Right atrium auricular region (tissue), 2 donors: ENCODE results near the gene GPRC5C. TPM values are rescaled to one million over a fixed set of nuclear protein-coding genes. Genes with fewer than 3 reads are reported as not detected.

Source experiments
- DNase-seq: peaks from one replicate; pipeline ENCODE4 v3.0.0-alpha.2; 2019; ENCODE audit warnings: low spot score
- H3K27ac ChIP-seq, 2 donors: fragments of 200-600 bp; sonication (generic); 1 replicate in 1 of 2; 2 replicates in 1 of 2; pipeline ENCODE4 v1.5.1; 2016 to 2019
- H3K27me3 ChIP-seq, 2 donors: fragments of 200-600 bp; sonication (generic); one replicate each; pipeline versions ENCODE4 v1.5.1 to v1.6.0; 2017 to 2019
- H3K36me3 ChIP-seq: fragments of 200-600 bp; sonication (generic); one replicate; pipeline ENCODE4 v1.5.1; 2016
- H3K4me1 ChIP-seq, 2 donors: fragments of 200-600 bp; sonication (generic); one replicate each; pipeline versions ENCODE4 v1.5.1 to v1.6.0; 2017 to 2019
- H3K4me3 ChIP-seq, 2 donors: fragments of 200-600 bp; sonication (generic); 1 replicate in 1 of 2; 2 replicates in 1 of 2; pipeline ENCODE4 v1.5.1; 2017 to 2019; ENCODE audit warnings: mild to moderate bottlenecking in 1 of 2, moderate library complexity in 1 of 2
- H3K9me3 ChIP-seq, 2 donors: fragments of 200-600 bp; sonication (generic); one replicate each; pipeline ENCODE4 v1.5.1; 2019
- CTCF ChIP-seq, 2 donors: fragments of 200-600 bp; sonication (generic); IDR thresholded peaks; one replicate each; pipeline ENCODE4 v1.5.1; 2019; ENCODE audit warnings: antibody characterized with exemption in 2 of 2
- total RNA-seq, 2 donors: library from RNA; depleted of rRNA; stranded (reverse); fragments of >200 nt; gene quantifications; one replicate each; pipeline ENCODE4 v1.1.0, GENCODE V29; 2016

The GPRC5C gene
- total RNA-seq, result 10 to 100 TPM; 39.0 to 48.0 TPM

- H3K4me1 ChIP-seq, result peaks cover 0 to 60% of the 10 kb centered on the region in 2 donors
- no peak for TF ChIP-seq CTCF (IDR thresholded peaks at IDR 0.05)
These were observed at the start of gene GPRC5C for GRCh38 chr17:74431568-74432423. Gene GPRC5C, plus strand, starts transcription at chr17:74432088. Its CDS starts 7,689 bp downstream, at chr17:74439777.

GRCh38 chr17:74383141-74383540 is 48.7 kb upstream of the GPRC5C start:
- Histone ChIP-seq H3K4me3 (no peak overlapping the region), H3K27me3 (no peaks in the 10 kb centered on the region), H3K36me3 (no peaks in the 10 kb centered on the region), H3K27ac (no peak overlapping the region), H3K9me3 (no peaks in the 10 kb centered on the region), H3K4me1 (peaks cover 0 to 29% of the 10 kb centered on the region in 2 donors)
- no peak for DNase-seq
- no peak for TF ChIP-seq CTCF (IDR thresholded peaks at IDR 0.05)

More at GRCh38 chr17:74431568-74432423, at the start of gene GPRC5C:
- Histone ChIP-seq H3K27me3 (no peaks in the 10 kb centered on the region), H3K9me3 (no peaks in the 10 kb centered on the region), H3K36me3 (no peaks in the 10 kb centered on the region), H3K4me3 (peak within 1 kb of the TSS; percentile 55 to 68), H3K27ac (peak within 1 kb of the TSS; percentile 96 to 97)
- DNase-seq, result peak; percentile 77

GRCh38 chr17:74385201-74385600 is 46.7 kb upstream of the GPRC5C start:
- no peak for DNase-seq
- Histone ChIP-seq H3K4me3 (no peak overlapping the region), H3K9me3 (no peaks in the 10 kb centered on the region), H3K27ac (no peak overlapping the region), H3K4me1 (peaks cover 0 to 17% of the 10 kb centered on the region in 2 donors), H3K27me3 (no peaks in the 10 kb centered on the region), H3K36me3 (no peaks in the 10 kb centered on the region)
- TF ChIP-seq CTCF (IDR thresholded peaks at IDR 0.05), result no peak

GRCh38 chr17:74386386-74386785 is 45.5 kb upstream of the GPRC5C start:
- no peak for TF ChIP-seq CTCF (IDR thresholded peaks at IDR 0.05)
- Histone ChIP-seq H3K4me1 (peaks cover 0 to 12% of the 10 kb centered on the region in 2 donors), H3K36me3 (no peaks in the 10 kb centered on the region), H3K4me3 (no peak overlapping the region), H3K9me3 (no peaks in the 10 kb centered on the region), H3K27ac (peak overlapping the region; percentile 21 to 33), H3K27me3 (no peaks in the 10 kb centered on the region)
- DNase-seq, result peak; percentile 66

- H3K27ac ChIP-seq, result peak overlapping the region in 1 of 2 donors; percentile 33
- H3K36me3 ChIP-seq, result no peaks in the 10 kb centered on the region
- TF ChIP-seq CTCF (IDR thresholded peaks at IDR 0.05), result no peak
- H3K4me3 ChIP-seq, result no peak overlapping the region
- H3K9me3 ChIP-seq, result no peaks in the 10 kb centered on the region
- no peaks in the 10 kb centered on the region for H3K27me3 ChIP-seq
- peaks cover 0 to 12% of the 10 kb centered on the region in 2 donors for H3K4me1 ChIP-seq
- no peak for DNase-seq
These were observed 44.3 kb upstream of the GPRC5C start for GRCh38 chr17:74387365-74388218.
